Measurements from ENCODE around the gene PKLR. TPM values are rescaled to one million over a fixed set of nuclear protein-coding genes. Genes with fewer than 3 reads are reported as not detected.

PKLR gene
- polyA plus RNA-seq, 1 donor = 55.6 TPM

GRCh38 chr1:155319536-155319935 is 18.3 kb upstream of the PKLR start:
- Histone ChIP-seq H3K36me3 (ENCODE audit: control insufficient read depth, insufficient read depth, low read length) (peaks cover 26% of the 10 kb centered on the region), H3K27me3 (ENCODE audit: control insufficient read depth, insufficient read depth, low read length) (no peaks in the 10 kb centered on the region), H3K27ac (ENCODE audit: low read length) (no peak overlapping the region), H3K9me3 (ENCODE audit: control insufficient read depth, low read depth, low read length) (no peaks in the 10 kb centered on the region), H3K4me1 (ENCODE audit: control insufficient read depth, insufficient read depth, low read length) (peaks cover 52% of the 10 kb centered on the region), H3K4me3 (ENCODE audit: low read length) (no peak overlapping the region)
- no peak for DNase-seq
- no CpG with 5 or more reads among the region's 5 CpGs for WGBS (ENCODE audit: insufficient coverage, low lambda C conversion rate)

- 100% methylated on average over 1 of the region's 9 CpGs for WGBS (ENCODE audit: insufficient coverage, low lambda C conversion rate)
- DNase-seq = no peak
- Histone ChIP-seq H3K27ac (ENCODE audit: low read length) (peak overlapping the region; percentile 62), H3K4me1 (ENCODE audit: control insufficient read depth, insufficient read depth, low read length) (peaks cover 52% of the 10 kb centered on the region), H3K4me3 (ENCODE audit: low read length) (no peak overlapping the region), H3K9me3 (ENCODE audit: control insufficient read depth, low read depth, low read length) (no peaks in the 10 kb centered on the region), H3K36me3 (ENCODE audit: control insufficient read depth, insufficient read depth, low read length) (peaks cover 30% of the 10 kb centered on the region), H3K27me3 (ENCODE audit: control insufficient read depth, insufficient read depth, low read length) (no peaks in the 10 kb centered on the region)
Observed at GRCh38 chr1:155318082-155318481, 16.8 kb upstream of the PKLR start.

- no CpG with 5 or more reads among the region's 3 CpGs for WGBS (ENCODE audit: insufficient coverage, low lambda C conversion rate)
- Histone ChIP-seq H3K4me3 (ENCODE audit: low read length) (no peak overlapping the region), H3K9me3 (ENCODE audit: control insufficient read depth, low read depth, low read length) (no peaks in the 10 kb centered on the region), H3K27ac (ENCODE audit: low read length) (peak overlapping the region; percentile 62), H3K27me3 (ENCODE audit: control insufficient read depth, insufficient read depth, low read length) (no peaks in the 10 kb centered on the region), H3K4me1 (ENCODE audit: control insufficient read depth, insufficient read depth, low read length) (peaks cover 43% of the 10 kb centered on the region), H3K36me3 (ENCODE audit: control insufficient read depth, insufficient read depth, low read length) (peaks cover 36% of the 10 kb centered on the region)
- peak in 1 of 2 donors; percentile 82 for DNase-seq
Observed at GRCh38 chr1:155316922-155317321, 15.7 kb upstream of the PKLR start.

- Histone ChIP-seq H3K27ac (ENCODE audit: low read length) (no peak overlapping the region), H3K4me3 (ENCODE audit: low read length) (no peak overlapping the region), H3K9me3 (ENCODE audit: control insufficient read depth, low read depth, low read length) (no peaks in the 10 kb centered on the region), H3K27me3 (ENCODE audit: control insufficient read depth, insufficient read depth, low read length) (no peaks in the 10 kb centered on the region), H3K4me1 (ENCODE audit: control insufficient read depth, insufficient read depth, low read length) (peaks cover 24% of the 10 kb centered on the region), H3K36me3 (ENCODE audit: control insufficient read depth, insufficient read depth, low read length) (peaks cover 23% of the 10 kb centered on the region)
- no peak for DNase-seq
- WGBS (ENCODE audit: insufficient coverage, low lambda C conversion rate) = 100% methylated on average over 1 of the region's 8 CpGs
Observed at GRCh38 chr1:155313261-155313660, 12.0 kb upstream of the PKLR start.

GRCh38 chr1:155309423-155310021 is 8.3 kb upstream of the PKLR start:
- Histone ChIP-seq H3K27ac (ENCODE audit: low read length) (peak overlapping the region; percentile 84), H3K9me3 (ENCODE audit: control insufficient read depth, low read depth, low read length) (no peaks in the 10 kb centered on the region), H3K4me3 (ENCODE audit: low read length) (peak overlapping the region; percentile 64), H3K27me3 (ENCODE audit: control insufficient read depth, insufficient read depth, low read length) (no peaks in the 10 kb centered on the region), H3K36me3 (ENCODE audit: control insufficient read depth, insufficient read depth, low read length) (peaks cover 14% of the 10 kb centered on the region), H3K4me1 (ENCODE audit: control insufficient read depth, insufficient read depth, low read length) (peaks cover 9% of the 10 kb centered on the region)
- DNase-seq = peak in 1 of 2 donors; percentile 56
- WGBS (ENCODE audit: insufficient coverage, low lambda C conversion rate) = no CpG with 5 or more reads among the region's 11 CpGs

DNA sequence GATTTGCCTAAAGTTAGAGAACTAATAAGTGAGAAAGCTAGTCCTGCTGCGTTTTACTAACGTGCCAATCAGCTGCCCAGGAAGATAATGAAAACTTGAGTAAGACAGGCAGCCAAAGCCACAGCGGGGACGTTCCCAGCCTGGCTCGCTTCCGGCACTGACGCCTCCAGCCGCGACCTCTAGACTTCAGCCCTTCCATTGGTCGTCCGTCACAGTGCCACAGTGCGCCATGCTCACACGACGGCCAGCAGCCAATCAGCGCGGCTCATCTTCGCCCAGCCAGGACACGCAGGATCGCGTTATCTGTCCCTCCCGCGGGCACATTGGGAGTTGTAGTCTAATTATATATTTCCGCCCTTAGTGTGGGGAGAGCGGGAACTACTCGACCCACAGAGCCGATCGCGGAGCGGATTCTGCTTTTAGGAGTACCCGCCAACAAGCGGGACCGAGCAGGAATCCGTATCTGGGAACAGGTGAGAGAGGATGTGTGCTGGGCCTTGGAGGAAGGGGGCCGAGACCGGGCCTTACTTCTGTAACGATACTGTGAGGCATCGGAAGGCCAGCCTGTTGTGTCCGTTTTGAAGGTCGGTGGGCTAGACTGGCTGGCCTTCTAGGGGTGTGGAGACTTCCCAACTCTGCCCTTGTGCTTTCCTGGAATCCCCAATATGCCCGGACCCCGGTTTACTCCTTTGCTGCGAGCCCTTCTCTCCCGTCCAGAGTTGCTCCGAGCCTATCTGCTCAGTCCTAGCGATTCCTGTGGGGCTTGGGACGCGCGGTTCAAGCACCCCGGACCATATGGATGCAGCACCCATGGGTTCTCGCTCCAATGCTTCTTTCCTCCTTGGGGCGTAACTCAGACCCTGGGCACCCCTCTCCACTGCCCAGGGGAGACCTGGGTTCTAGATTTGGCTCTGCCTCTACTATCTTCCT is 7.5 kb upstream of the PKLR start, which contains the start of gene FDPS:
Gene FDPS, plus strand, starts transcription at position 374 of the 930 bp plus-strand sequence. CDS start 924 bp downstream, outside the sequence.
- Histone ChIP-seq H3K9me3 (ENCODE audit: control insufficient read depth, low read depth, low read length) (no peaks in the 10 kb centered on the region), H3K27me3 (ENCODE audit: control insufficient read depth, insufficient read depth, low read length) (no peaks in the 10 kb centered on the region), H3K36me3 (ENCODE audit: control insufficient read depth, insufficient read depth, low read length) (peaks cover 10% of the 10 kb centered on the region), H3K4me3 (ENCODE audit: low read length) (peak within 1 kb of the TSS; percentile 64), H3K27ac (ENCODE audit: low read length) (peak within 1 kb of the TSS; percentile 84), H3K4me1 (ENCODE audit: control insufficient read depth, insufficient read depth, low read length) (peaks cover 11% of the 10 kb centered on the region)
- no CpG with 5 or more reads among the region's 51 CpGs for WGBS (ENCODE audit: insufficient coverage, low lambda C conversion rate)
- DNase-seq = peak; percentile 99 to 100

- peak overlapping the region; percentile 84 for H3K27ac ChIP-seq (ENCODE audit: low read length)
- H3K4me3 ChIP-seq (ENCODE audit: low read length) = no peak overlapping the region
- H3K9me3 ChIP-seq (ENCODE audit: control insufficient read depth, low read depth, low read length) = no peaks in the 10 kb centered on the region
- H3K4me1 ChIP-seq (ENCODE audit: control insufficient read depth, insufficient read depth, low read length) = peaks cover 11% of the 10 kb centered on the region
- H3K27me3 ChIP-seq (ENCODE audit: control insufficient read depth, insufficient read depth, low read length) = no peaks in the 10 kb centered on the region
- DNase-seq = peak in 1 of 2 donors; percentile 30
- WGBS (ENCODE audit: insufficient coverage, low lambda C conversion rate) = no CpG with 5 or more reads among the region's 6 CpGs
- peaks cover 7% of the 10 kb centered on the region for H3K36me3 ChIP-seq (ENCODE audit: control insufficient read depth, insufficient read depth, low read length)
Observed at GRCh38 chr1:155307247-155307740, 6.1 kb upstream of the PKLR start.

DNA sequence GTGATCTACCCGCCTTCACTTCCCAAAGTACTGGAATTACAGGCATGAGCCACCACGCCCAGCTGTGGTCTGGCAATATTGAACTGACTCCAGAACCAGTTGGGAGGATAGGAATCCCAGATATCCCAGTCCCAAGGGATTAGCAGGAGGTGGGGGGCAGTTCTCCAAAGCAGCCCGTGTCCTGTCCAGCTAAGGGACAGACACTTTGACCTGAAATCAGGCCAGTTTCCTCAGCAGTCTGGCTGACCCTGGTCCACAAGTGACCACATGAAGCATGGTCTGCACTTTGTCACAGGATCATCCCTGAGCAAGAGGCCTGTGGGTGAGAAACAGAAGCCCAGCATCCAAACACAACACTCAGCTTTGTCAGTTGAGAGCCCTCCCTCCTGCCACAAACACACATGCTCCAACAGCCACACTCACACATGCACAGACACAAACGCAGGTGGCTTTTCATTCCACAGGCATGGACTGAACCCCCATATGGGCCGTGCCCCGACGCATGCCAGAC is 4.7 kb upstream of the PKLR start:
- Histone ChIP-seq H3K27me3 (ENCODE audit: control insufficient read depth, insufficient read depth, low read length) (no peaks in the 10 kb centered on the region), H3K36me3 (ENCODE audit: control insufficient read depth, insufficient read depth, low read length) (peaks cover 3% of the 10 kb centered on the region)
- no CpG with 5 or more reads among the region's 7 CpGs for WGBS (ENCODE audit: insufficient coverage, low lambda C conversion rate)

DNA sequence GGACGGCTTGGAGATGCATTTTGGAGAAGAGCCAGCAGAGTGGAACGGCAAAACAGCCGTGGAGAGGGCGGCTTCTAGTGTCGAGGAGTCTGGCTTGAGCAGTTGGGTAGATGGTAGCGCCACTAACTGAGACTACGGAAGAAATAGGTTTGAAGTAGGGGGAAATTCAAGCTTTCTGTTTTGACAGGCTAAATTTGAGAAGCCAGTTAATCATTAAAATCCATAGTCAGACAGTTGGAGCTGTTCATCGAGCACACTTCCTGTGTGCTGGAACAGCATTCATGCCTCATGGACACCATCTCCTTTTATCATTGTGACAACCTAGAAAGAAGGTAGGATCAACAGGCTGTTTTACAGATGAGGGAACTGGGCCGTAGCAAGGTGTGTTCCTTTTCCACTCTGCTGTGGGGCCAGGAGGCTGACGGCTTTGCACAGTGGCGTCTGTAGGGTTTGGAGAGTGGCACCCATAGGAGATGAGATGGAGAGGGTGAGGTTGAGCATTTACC is 3.4 kb upstream of the PKLR start:
- Histone ChIP-seq H3K4me1 (ENCODE audit: control insufficient read depth, insufficient read depth, low read length) (peaks cover 30% of the 10 kb centered on the region), H3K9me3 (ENCODE audit: control insufficient read depth, low read depth, low read length) (no peaks in the 10 kb centered on the region), H3K27me3 (ENCODE audit: control insufficient read depth, insufficient read depth, low read length) (no peaks in the 10 kb centered on the region), H3K27ac (ENCODE audit: low read length) (no peak overlapping the region), H3K4me3 (ENCODE audit: low read length) (no peak overlapping the region), H3K36me3 (ENCODE audit: control insufficient read depth, insufficient read depth, low read length) (no peaks in the 10 kb centered on the region)
- WGBS (ENCODE audit: insufficient coverage, low lambda C conversion rate) = 86% methylated on average over 4 of the region's 11 CpGs
- peak in 1 of 2 donors; percentile 38 for DNase-seq

More for the DNA sequence above, 4.7 kb upstream of the PKLR start:
- DNase-seq = no peak
- no peaks in the 10 kb centered on the region for H3K9me3 ChIP-seq (ENCODE audit: control insufficient read depth, low read depth, low read length)
- no peak overlapping the region for H3K4me3 ChIP-seq (ENCODE audit: low read length)
- H3K27ac ChIP-seq (ENCODE audit: low read length) = no peak overlapping the region
- H3K4me1 ChIP-seq (ENCODE audit: control insufficient read depth, insufficient read depth, low read length) = peaks cover 21% of the 10 kb centered on the region

Data from large intestine (tissue), 3 donors.